Natural killer cell treated with Interleukin-12 subunit alpha and Interleukin-12 subunit beta and Interleukin-15 and Interleukin-18, amount 100 ng/mL, for 72 hours (primary cell): Measurements from ENCODE around the gene GRB7. TPM values are rescaled to one million over a fixed set of nuclear protein-coding genes. Genes with fewer than 3 reads are reported as not detected.

ENCODE experiments used
- ATAC-seq, 2 donors: fragments of 150-1000 bp; cut with Tn5 transposase in 1 of 2; sonication (Bioruptor Pico), chemical (Tn5 transposase) in 1 of 2; 2 replicates each; pipeline ENCODE4 v1.10.0; 2021
- DNase-seq: peaks from one replicate; pipeline ENCODE4 v3.0.0; 2022; ENCODE audit warnings: low spot score
- H3K27ac Mint-ChIP-seq, 2 donors: 1 replicate in 1 of 2; 2 replicates in 1 of 2; pipeline ENCODE4 v1.8.0; 2022; ENCODE audit warnings: mixed read lengths in 2 of 2, mild to moderate bottlenecking in 1 of 2, moderate library complexity in 1 of 2
- H3K27me3 Mint-ChIP-seq, 2 donors: 1 replicate in 1 of 2; 2 replicates in 1 of 2; pipeline ENCODE4 v1.8.0; 2022; ENCODE audit warnings: mixed read lengths in 2 of 2
- H3K36me3 Mint-ChIP-seq: one replicate; pipeline ENCODE4 v1.8.0; 2022; ENCODE audit warnings: mixed read lengths
- H3K4me1 Mint-ChIP-seq, 2 donors: 1 replicate in 1 of 2; 2 replicates in 1 of 2; pipeline ENCODE4 v1.8.0; 2022; ENCODE audit warnings: low read depth in 2 of 2, mixed read lengths in 2 of 2, mild to moderate bottlenecking in 1 of 2
- H3K4me3 Mint-ChIP-seq: one replicate; pipeline ENCODE4 v1.8.0; 2022; ENCODE audit warnings: mixed read lengths
- H3K9me3 Mint-ChIP-seq: 2 replicates; pipeline ENCODE4 v1.8.0; 2022; ENCODE audit warnings: mixed read lengths
- total RNA-seq, 2 donors: library from RNA; stranded (reverse); gene quantifications; one replicate each; pipeline ENCODE4 v1.2.3, GENCODE V29; 2022

GRB7 gene
- total RNA-seq, 2 donors from 2014 or later: 0.36 TPM; not detected in 1

- Mint-ChIP-seq H3K4me1 (peaks cover 12 to 18% of the 10 kb centered on the region in 2 donors), H3K4me3 (peak overlapping the region; percentile 18), H3K9me3 (no peaks in the 10 kb centered on the region), H3K36me3 (no peaks in the 10 kb centered on the region), H3K27me3 (peaks cover 0 to 4% of the 10 kb centered on the region in 2 donors), H3K27ac (no peak overlapping the region)
- ATAC-seq (no peak), DNase-seq (no peak)
These were observed 5.2 kb upstream of the GRB7 start for GRCh38 chr17:39732586-39732985.

GRCh38 chr17:39735882-39736281 lies 1.9 kb upstream of the GRB7 start:
- H3K4me3 Mint-ChIP-seq: no peak overlapping the region
- no peaks in the 10 kb centered on the region for H3K9me3 Mint-ChIP-seq
- H3K36me3 Mint-ChIP-seq: no peaks in the 10 kb centered on the region
- H3K4me1 Mint-ChIP-seq: peaks cover 6 to 24% of the 10 kb centered on the region in 2 donors
- ATAC-seq: no peak
- H3K27ac Mint-ChIP-seq: no peak overlapping the region
- no peak for DNase-seq
- peaks cover 7 to 8% of the 10 kb centered on the region in 2 donors for H3K27me3 Mint-ChIP-seq

GRCh38 chr17:39736319-39737165 lies 1.2 kb upstream of the GRB7 start:
- DNase-seq (no peak), ATAC-seq (no peak)
- Mint-ChIP-seq H3K27me3 (peaks cover 7 to 8% of the 10 kb centered on the region in 2 donors), H3K9me3 (no peaks in the 10 kb centered on the region), H3K27ac (peak overlapping the region in 1 of 2 donors; percentile 37), H3K4me3 (no peak overlapping the region), H3K4me1 (peaks cover 6 to 28% of the 10 kb centered on the region in 2 donors), H3K36me3 (no peaks in the 10 kb centered on the region)

GRCh38 chr17:39737206-39737759 lies 455 bp upstream of the GRB7 start:
- peaks cover 7 to 8% of the 10 kb centered on the region in 2 donors for H3K27me3 Mint-ChIP-seq
- ATAC-seq: no peak
- H3K4me3 Mint-ChIP-seq: no peak overlapping the region
- H3K36me3 Mint-ChIP-seq: no peaks in the 10 kb centered on the region
- DNase-seq: no peak
- peaks cover 6 to 28% of the 10 kb centered on the region in 2 donors for H3K4me1 Mint-ChIP-seq
- no peak overlapping the region for H3K27ac Mint-ChIP-seq
- H3K9me3 Mint-ChIP-seq: no peaks in the 10 kb centered on the region

GRCh38 chr17:39738568-39738901 lies 797 bp downstream of the GRB7 start:
- peaks cover 6 to 28% of the 10 kb centered on the region in 2 donors for H3K4me1 Mint-ChIP-seq
- peaks cover 7 to 8% of the 10 kb centered on the region in 2 donors for H3K27me3 Mint-ChIP-seq
- DNase-seq (peak; percentile 82), ATAC-seq (peak; percentile 78 to 88)
- peak overlapping the region in 1 of 2 donors; percentile 85 for H3K27ac Mint-ChIP-seq
- peak overlapping the region; percentile 80 for H3K4me3 Mint-ChIP-seq
- H3K36me3 Mint-ChIP-seq: no peaks in the 10 kb centered on the region
- no peaks in the 10 kb centered on the region for H3K9me3 Mint-ChIP-seq

- peak overlapping the region in 1 of 2 donors; percentile 85 for H3K27ac Mint-ChIP-seq
- H3K4me3 Mint-ChIP-seq: peak overlapping the region; percentile 80
- H3K36me3 Mint-ChIP-seq: no peaks in the 10 kb centered on the region
- DNase-seq (no peak), ATAC-seq (no peak)
- peaks cover 7 to 8% of the 10 kb centered on the region in 2 donors for H3K27me3 Mint-ChIP-seq
- H3K9me3 Mint-ChIP-seq: no peaks in the 10 kb centered on the region
- H3K4me1 Mint-ChIP-seq: peaks cover 6 to 28% of the 10 kb centered on the region in 2 donors
These were observed 1.5 kb downstream of the GRB7 start for GRCh38 chr17:39738983-39739884.

- Mint-ChIP-seq H3K27ac (no peak overlapping the region), H3K4me3 (no peak overlapping the region), H3K27me3 (peaks cover 7 to 8% of the 10 kb centered on the region in 2 donors), H3K9me3 (no peaks in the 10 kb centered on the region), H3K4me1 (peaks cover 6 to 28% of the 10 kb centered on the region in 2 donors), H3K36me3 (no peaks in the 10 kb centered on the region)
- DNase-seq (no peak), ATAC-seq (no peak)
These were observed 2.2 kb downstream of the GRB7 start for GRCh38 chr17:39739885-39740356.

GRCh38 chr17:39740357-39741111 lies 2.8 kb downstream of the GRB7 start:
- Mint-ChIP-seq H3K4me1 (peaks cover 6 to 28% of the 10 kb centered on the region in 2 donors), H3K4me3 (no peak overlapping the region), H3K36me3 (no peaks in the 10 kb centered on the region), H3K27me3 (peaks cover 7 to 8% of the 10 kb centered on the region in 2 donors), H3K27ac (peak overlapping the region in 1 of 2 donors; percentile 13), H3K9me3 (no peaks in the 10 kb centered on the region)
- DNase-seq (no peak), ATAC-seq (no peak)

GRCh38 chr17:39742126-39742855 lies 4.6 kb downstream of the GRB7 start:
- H3K4me3 Mint-ChIP-seq: no peak overlapping the region
- no peak for DNase-seq
- peaks cover 4 to 7% of the 10 kb centered on the region in 2 donors for H3K27me3 Mint-ChIP-seq
- no peaks in the 10 kb centered on the region for H3K36me3 Mint-ChIP-seq
- H3K27ac Mint-ChIP-seq: no peak overlapping the region
- H3K4me1 Mint-ChIP-seq: peaks cover 6 to 22% of the 10 kb centered on the region in 2 donors
- H3K9me3 Mint-ChIP-seq: no peaks in the 10 kb centered on the region
- no peak for ATAC-seq

GRCh38 chr17:39742856-39743436 lies 5.2 kb downstream of the GRB7 start:
- DNase-seq (no peak), ATAC-seq (no peak)
- H3K27me3 Mint-ChIP-seq: peaks cover 4 to 7% of the 10 kb centered on the region in 2 donors

GRCh38 chr17:39744075-39744835 lies 6.5 kb downstream of the GRB7 start:
- Mint-ChIP-seq H3K36me3 (no peaks in the 10 kb centered on the region), H3K27me3 (no peaks in the 10 kb centered on the region), H3K9me3 (no peaks in the 10 kb centered on the region), H3K4me1 (peaks cover 0 to 12% of the 10 kb centered on the region in 2 donors), H3K27ac (peak overlapping the region in 1 of 2 donors; percentile 21), H3K4me3 (no peak overlapping the region)
- no peak for ATAC-seq
- DNase-seq: no peak

More at GRCh38 chr17:39742856-39743436, 5.2 kb downstream of the GRB7 start:
- peaks cover 6 to 20% of the 10 kb centered on the region in 2 donors for H3K4me1 Mint-ChIP-seq
- no peaks in the 10 kb centered on the region for H3K36me3 Mint-ChIP-seq
- no peak overlapping the region for H3K27ac Mint-ChIP-seq
- no peaks in the 10 kb centered on the region for H3K9me3 Mint-ChIP-seq
- H3K4me3 Mint-ChIP-seq: no peak overlapping the region

GRCh38 chr17:39744836-39745215 lies 7.1 kb downstream of the GRB7 start:
- H3K36me3 Mint-ChIP-seq: no peaks in the 10 kb centered on the region
- H3K4me3 Mint-ChIP-seq: no peak overlapping the region
- no peaks in the 10 kb centered on the region for H3K9me3 Mint-ChIP-seq
- peaks cover 0 to 11% of the 10 kb centered on the region in 2 donors for H3K4me1 Mint-ChIP-seq
- no peak for DNase-seq
- ATAC-seq: no peak
- no peaks in the 10 kb centered on the region for H3K27me3 Mint-ChIP-seq
- no peak overlapping the region for H3K27ac Mint-ChIP-seq
